Tibial nerve (tissue), 4 donors: ENCODE data around the gene GBF1.

Experiments used
- CTCF ChIP-seq, 5 experiments: fragments of 200-600 bp in 3 of 5; fragments of 450-650 bp in 2 of 5; sonication (generic) in 3 of 5; IDR thresholded peaks; one replicate each; pipeline ENCODE4 v1.5.1; 2016 to 2019; ENCODE audit warnings: antibody characterized with exemption in 5 of 5, mild to moderate bottlenecking in 3 of 5, moderate library complexity in 2 of 5
- EP300 ChIP-seq, 2 donors: sonication (generic); formaldehyde crosslinking; IDR thresholded peaks; one replicate each; pipeline ENCODE4 v1.6.1; 2017; ENCODE audit warnings: antibody characterized with exemption in 2 of 2, mild to moderate bottlenecking in 1 of 2
- POLR2A ChIP-seq, 2 donors: fragments of 450-650 bp; IDR thresholded peaks; one replicate each; pipeline ENCODE4 v1.6.1; 2017; ENCODE audit warnings: antibody characterized with exemption in 2 of 2, mild to moderate bottlenecking in 2 of 2, moderate library complexity in 2 of 2

DNA sequence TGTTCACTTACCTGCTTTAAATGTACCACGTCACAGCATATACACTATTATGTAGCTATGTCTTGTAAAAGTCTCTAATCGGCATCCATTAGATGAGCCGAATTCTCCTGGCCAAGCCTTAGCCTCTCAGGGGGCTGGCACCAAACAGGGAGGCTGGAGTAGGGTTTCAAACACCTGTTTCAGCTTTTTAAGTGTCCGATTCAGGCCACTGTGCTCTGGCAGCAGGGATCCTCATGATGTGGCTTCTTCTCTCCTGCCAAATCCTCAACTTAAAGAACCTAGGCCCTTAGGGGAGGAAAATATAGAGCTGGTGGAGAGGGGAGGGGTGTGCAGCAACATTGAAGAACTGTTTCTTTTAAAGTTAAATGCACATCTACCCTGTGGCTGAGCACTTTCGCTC is 81.7 kb downstream of the GBF1 start:
- TF ChIP-seq CTCF (IDR thresholded peaks at IDR 0.05): no peak
- no peak for TF ChIP-seq POLR2A (IDR thresholded peaks at IDR 0.05)
- TF ChIP-seq EP300 (IDR thresholded peaks at IDR 0.05): no peak
